Activated CD8-positive, alpha-beta memory T cell treated with anti-CD3 and anti-CD28 coated beads for 4 hours (primary cell): ENCODE results near the gene MYOM1.
A peak's percentile ranks its signal among the peaks of the same experiment; 100 is the strongest.
"Not testable (repeated sequence)": the region's sequence is repeated elsewhere in the genome, so short reads cannot be mapped to it uniquely, and the experiment has no call there.

ENCODE experiments used
- DNase-seq, 2 donors: peaks; one replicate each; pipeline ENCODE4 v3.0.0-alpha.2; 2020; ENCODE audit warnings: low read depth in 2 of 2

Gene MYOM1

GRCh38 chr18:3248658-3249359 is 29.0 kb upstream of the MYOM1 start:
- DNase-seq, result no peak

GRCh38 chr18:3248062-3248657 is 28.4 kb upstream of the MYOM1 start:
- no peak for DNase-seq

- peak; percentile 83 to 84 for DNase-seq
Observed at GRCh38 chr18:3247240-3248061, 27.7 kb upstream of the MYOM1 start, which contains the start of gene MYL12A. Gene MYL12A, plus strand, starts transcription at chr18:3247801. Its CDS starts 5,447 bp downstream, at chr18:3253248.

GRCh38 chr18:3246635-3247239 is 27.0 kb upstream of the MYOM1 start:
- no peak for DNase-seq

- peak; percentile 53 to 64 for DNase-seq
Observed at GRCh38 chr18:3245853-3246634, 26.3 kb upstream of the MYOM1 start.

GRCh38 chr18:3245185-3245564 is 25.4 kb upstream of the MYOM1 start:
- DNase-seq, result no peak

- DNase-seq, result no peak
Observed at GRCh38 chr18:3238742-3239141, 19.0 kb upstream of the MYOM1 start.

GRCh38 chr18:3236470-3236869 is 16.7 kb upstream of the MYOM1 start:
- DNase-seq, result no peak

- no peak for DNase-seq
Observed at GRCh38 chr18:3235846-3236245, 16.1 kb upstream of the MYOM1 start.

- DNase-seq, result no peak
Observed at GRCh38 chr18:3234457-3234856, 14.7 kb upstream of the MYOM1 start.

GRCh38 chr18:3233433-3234168 is 13.8 kb upstream of the MYOM1 start:
- DNase-seq, result no peak

GRCh38 chr18:3233004-3233403 is 13.2 kb upstream of the MYOM1 start:
- no peak for DNase-seq

GRCh38 chr18:3230401-3231334 is 10.9 kb upstream of the MYOM1 start:
- no peak for DNase-seq

- no peak for DNase-seq
Observed at GRCh38 chr18:3226048-3226447, 6.3 kb upstream of the MYOM1 start.

GRCh38 chr18:3225588-3225987 is 5.8 kb upstream of the MYOM1 start:
- no peak for DNase-seq

GRCh38 chr18:3224223-3224622 is 4.5 kb upstream of the MYOM1 start:
- no peak for DNase-seq

- no peak for DNase-seq
Observed at GRCh38 chr18:3223356-3223755, 3.6 kb upstream of the MYOM1 start.

- DNase-seq, result no peak
Observed at GRCh38 chr18:3221496-3221895, 1.7 kb upstream of the MYOM1 start.

- DNase-seq, result not testable (repeated sequence)
Observed at GRCh38 chr18:3220868-3221267, 1.1 kb upstream of the MYOM1 start.

GRCh38 chr18:3219241-3219630 is 532 bp downstream of the MYOM1 start:
- DNase-seq, result no peak
